K562 (cell line): ENCODE results near the gene ZNHIT3. TPM values are rescaled to one million over a fixed set of nuclear protein-coding genes. Genes with fewer than 3 reads are reported as not detected.

Experiments used
- ATF2 ChIP-seq: sonication (generic); formaldehyde crosslinking; IDR thresholded peaks from 2 replicates; pipeline ENCODE4 v1.8.1; 2022; ENCODE audit warnings: missing genetic modification reagents
- CBX8 ChIP-seq: fragments of 200-600 bp; sonication (generic); IDR thresholded peaks from 2 replicates; pipeline ENCODE4 v1.6.1; 2012; ENCODE audit warnings: borderline replicate concordance, mixed run types, low read depth, mild to moderate bottlenecking, moderate library complexity, mixed read lengths, low read length, control low read depth, inconsistent platforms; ENCODE audit not compliant: poor library complexity, severe bottlenecking; ENCODE audit errors: extremely low read depth
- CHD7 ChIP-seq: fragments of 200-600 bp; sonication (generic); IDR thresholded peaks from one replicate; pipeline ENCODE4 v1.6.1; 2012; ENCODE audit warnings: mild to moderate bottlenecking, low read depth, low read length, inconsistent platforms
- GTF2E2 ChIP-seq: fragments of 200-800 bp; sonication (Bioruptor generic); IDR thresholded peaks from 2 replicates; pipeline ENCODE4 v1.6.1; 2016; ENCODE audit warnings: missing genetic modification characterization, missing compliant biosample characterization
- HMGXB4 ChIP-seq: sonication (generic); formaldehyde crosslinking; IDR thresholded peaks from 2 replicates; pipeline ENCODE4 v1.8.1; 2023; ENCODE audit warnings: mild to moderate bottlenecking, missing genetic modification reagents
- IRF2 ChIP-seq: sonication (generic); formaldehyde crosslinking; IDR thresholded peaks from 2 replicates; pipeline ENCODE4 v1.8.1; 2022; ENCODE audit warnings: mild to moderate bottlenecking, missing genetic modification reagents
- MTA2 ChIP-seq: fragments of 450-650 bp; IDR thresholded peaks from 2 replicates; pipeline ENCODE4 v1.6.1; 2016; ENCODE audit warnings: low read depth
- PHB ChIP-seq: fragments of 250-450 bp; sonication (Bioruptor Pico); IDR thresholded peaks from 2 replicates; pipeline ENCODE4 v1.5.0; 2021
- RBM22 ChIP-seq: fragments of 200-400 bp; formaldehyde crosslinking; IDR thresholded peaks from 2 replicates; pipeline ENCODE4 v1.6.1; 2018; ENCODE audit warnings: low read length, low read depth; ENCODE audit not compliant: poor library complexity, severe bottlenecking
- RFX1 ChIP-seq: fragments of 450-650 bp; IDR thresholded peaks from 2 replicates; pipeline ENCODE4 v1.6.1; 2016; ENCODE audit warnings: mild to moderate bottlenecking, moderate library complexity
- RNF2 ChIP-seq: sonication (generic); IDR thresholded peaks from 2 replicates; pipeline ENCODE4 v1.6.1; 2016
- ZNF134 ChIP-seq: fragments of 250-450 bp; sonication (Bioruptor Pico); conservative IDR thresholded peaks from 2 replicates; pipeline ENCODE4 v1.4.0; 2020
- ZNF79 ChIP-seq: fragments of 250-450 bp; sonication (Bioruptor Pico); IDR thresholded peaks from 2 replicates; pipeline ENCODE4 v1.4.0; 2020; ENCODE audit warnings: low read depth, mild to moderate bottlenecking, moderate library complexity
- polyA plus RNA-seq, 8 experiments: library from polyadenylated mRNA; depleted of rRNA in 4 of 8; stranded (reverse) in 5 of 8; unstranded in 3 of 8; fragments of >200 nt; fragmentation: Nextera tagmentation in 2 of 8; fragmentation: Illumina TruSeq in 1 of 8; extraction: Ambion mirVana in 2 of 8; extraction: Trizol in 1 of 8; gene quantifications; 2 replicates each; pipeline versions ENCODE4 v1.2.1 to v1.2.3, GENCODE V29; 2011 to 2014; ENCODE audit warnings: inconsistent platforms in 1 of 8, missing spikeins in 1 of 8
- total RNA-seq, 7 experiments: library from RNA; depleted of rRNA in 6 of 7; stranded (reverse); fragments of >200 nt in 6 of 7; fragmentation: Illumina TruSeq in 2 of 7; extraction: Trizol in 2 of 7; gene quantifications; 2 replicates each; pipeline versions ENCODE4 v1.2.1 to v1.2.3, GENCODE V29; 2011 to 2021; ENCODE audit warnings: low replicate concordance in 1 of 7

ZNHIT3 gene
- total and polyA plus RNA-seq, 9 of the 15 experiments (the other 6 are each of a cell fraction or from before 2014, with no cell fraction given) = 45.0 to 300 (median 88.4) TPM

- TF ChIP-seq IRF2 (CRISPR knock-in tag) = peak; percentile 87; the same call in 1 of the 2 replicates
- TF ChIP-seq ATF2 (CRISPR knock-in tag) = peak; percentile 83
- peak; percentile 98 for TF ChIP-seq HMGXB4 (CRISPR knock-in tag)
- TF ChIP-seq ZNF79 = no peak
- TF ChIP-seq CBX8 = no peak
- no peak for TF ChIP-seq MTA2
- peak; percentile 92 for TF ChIP-seq RNF2
- TF ChIP-seq ZNF134 (CRISPR knock-in tag) = no peak
- TF ChIP-seq RBM22 = no peak
- no peak; the same call in 1 of the 2 replicates for TF ChIP-seq PHB (CRISPR knock-in tag)
- no peak for TF ChIP-seq GTF2E2 (tag)
- TF ChIP-seq RFX1 = no peak
- TF ChIP-seq CHD7 = no peak
These were observed 3.6 kb upstream of the ZNHIT3 start (continued) for GRCh38 chr17:36482611-36483504.
